Uterus (tissue), 2 donors: ENCODE measurements around the gene RNF214.

ENCODE experiments used
- POLR2A ChIP-seq, 2 donors: fragments of 450-650 bp; IDR thresholded peaks; one replicate each; pipeline ENCODE4 v1.6.1; 2016; ENCODE audit warnings: antibody characterized with exemption in 2 of 2, mild to moderate bottlenecking in 1 of 2, moderate library complexity in 1 of 2
- TF ChIP-seq, protein P1 (sequence below), 4 experiments: fragments of 200-600 bp in 2 of 4; fragments of 450-650 bp in 2 of 4; sonication (generic) in 2 of 4; IDR thresholded peaks; one replicate each; pipeline ENCODE4 v1.5.1; 2016 to 2019; ENCODE audit warnings: antibody characterized with exemption in 4 of 4, mild to moderate bottlenecking in 2 of 4, moderate library complexity in 1 of 4

DNA sequence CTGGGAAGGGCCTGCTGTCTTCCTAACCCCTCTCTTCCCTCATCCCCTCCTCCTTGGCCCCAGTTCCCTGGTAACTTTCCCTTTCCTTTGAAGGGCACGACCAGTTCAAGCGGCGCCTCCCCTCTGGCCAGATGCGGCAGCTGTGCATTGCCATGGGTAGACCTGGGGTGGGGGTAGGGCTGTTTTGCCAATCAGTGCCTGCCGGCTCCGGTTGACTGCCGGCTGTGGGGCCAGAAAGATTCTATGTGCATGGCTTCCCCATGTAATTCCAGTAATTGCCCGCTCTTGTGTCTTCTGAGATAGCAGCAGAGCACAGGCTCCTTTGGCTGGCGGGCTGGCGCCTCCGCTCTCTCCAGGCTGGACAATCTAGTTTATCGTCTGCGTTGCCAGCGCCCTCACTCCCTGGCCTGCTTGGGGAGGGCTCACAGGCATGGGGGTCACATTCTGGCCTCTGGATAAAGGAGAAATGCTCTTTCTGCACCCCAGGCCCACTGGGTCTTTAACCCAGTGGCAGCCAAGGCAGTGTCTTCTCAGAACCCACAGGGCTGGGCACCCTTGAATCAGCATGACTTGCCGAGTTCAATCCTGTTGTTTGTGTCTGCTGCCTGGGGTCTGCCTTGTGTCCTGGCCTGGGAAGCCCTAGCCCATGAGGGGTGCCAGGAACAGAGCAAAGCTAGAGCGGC lies 44.5 kb upstream of the RNF214 start:
- TF ChIP-seq POLR2A (IDR thresholded peaks at IDR 0.05), result no peak
- TF ChIP-seq, protein P1, sequence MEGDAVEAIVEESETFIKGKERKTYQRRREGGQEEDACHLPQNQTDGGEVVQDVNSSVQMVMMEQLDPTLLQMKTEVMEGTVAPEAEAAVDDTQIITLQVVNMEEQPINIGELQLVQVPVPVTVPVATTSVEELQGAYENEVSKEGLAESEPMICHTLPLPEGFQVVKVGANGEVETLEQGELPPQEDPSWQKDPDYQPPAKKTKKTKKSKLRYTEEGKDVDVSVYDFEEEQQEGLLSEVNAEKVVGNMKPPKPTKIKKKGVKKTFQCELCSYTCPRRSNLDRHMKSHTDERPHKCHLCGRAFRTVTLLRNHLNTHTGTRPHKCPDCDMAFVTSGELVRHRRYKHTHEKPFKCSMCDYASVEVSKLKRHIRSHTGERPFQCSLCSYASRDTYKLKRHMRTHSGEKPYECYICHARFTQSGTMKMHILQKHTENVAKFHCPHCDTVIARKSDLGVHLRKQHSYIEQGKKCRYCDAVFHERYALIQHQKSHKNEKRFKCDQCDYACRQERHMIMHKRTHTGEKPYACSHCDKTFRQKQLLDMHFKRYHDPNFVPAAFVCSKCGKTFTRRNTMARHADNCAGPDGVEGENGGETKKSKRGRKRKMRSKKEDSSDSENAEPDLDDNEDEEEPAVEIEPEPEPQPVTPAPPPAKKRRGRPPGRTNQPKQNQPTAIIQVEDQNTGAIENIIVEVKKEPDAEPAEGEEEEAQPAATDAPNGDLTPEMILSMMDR (IDR thresholded peaks at IDR 0.05), result no peak
